ENCODE results near the gene STK10. TPM values are rescaled to one million over a fixed set of nuclear protein-coding genes. Genes with fewer than 3 reads are reported as not detected.

STK10 gene
- total and polyA plus RNA-seq, 2 of the 8 experiments (the other 6 are each of a cell fraction or from before 2014, with no cell fraction given), result 10.5 to 21.4 TPM

DNA sequence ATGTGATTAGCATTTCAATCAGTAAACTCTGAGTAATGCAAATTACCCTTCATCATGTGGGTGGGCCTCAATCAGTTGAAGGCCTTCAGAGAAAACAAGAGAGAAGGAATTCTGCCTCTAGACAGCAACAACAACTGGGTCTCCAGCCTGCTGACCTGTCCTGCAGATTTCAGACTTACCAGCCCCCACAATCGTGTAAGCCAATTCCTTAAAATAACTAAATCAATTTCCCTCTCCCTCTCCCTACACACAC is 139.9 kb downstream of the STK10 start (continued):
- TF ChIP-seq, protein P1, sequence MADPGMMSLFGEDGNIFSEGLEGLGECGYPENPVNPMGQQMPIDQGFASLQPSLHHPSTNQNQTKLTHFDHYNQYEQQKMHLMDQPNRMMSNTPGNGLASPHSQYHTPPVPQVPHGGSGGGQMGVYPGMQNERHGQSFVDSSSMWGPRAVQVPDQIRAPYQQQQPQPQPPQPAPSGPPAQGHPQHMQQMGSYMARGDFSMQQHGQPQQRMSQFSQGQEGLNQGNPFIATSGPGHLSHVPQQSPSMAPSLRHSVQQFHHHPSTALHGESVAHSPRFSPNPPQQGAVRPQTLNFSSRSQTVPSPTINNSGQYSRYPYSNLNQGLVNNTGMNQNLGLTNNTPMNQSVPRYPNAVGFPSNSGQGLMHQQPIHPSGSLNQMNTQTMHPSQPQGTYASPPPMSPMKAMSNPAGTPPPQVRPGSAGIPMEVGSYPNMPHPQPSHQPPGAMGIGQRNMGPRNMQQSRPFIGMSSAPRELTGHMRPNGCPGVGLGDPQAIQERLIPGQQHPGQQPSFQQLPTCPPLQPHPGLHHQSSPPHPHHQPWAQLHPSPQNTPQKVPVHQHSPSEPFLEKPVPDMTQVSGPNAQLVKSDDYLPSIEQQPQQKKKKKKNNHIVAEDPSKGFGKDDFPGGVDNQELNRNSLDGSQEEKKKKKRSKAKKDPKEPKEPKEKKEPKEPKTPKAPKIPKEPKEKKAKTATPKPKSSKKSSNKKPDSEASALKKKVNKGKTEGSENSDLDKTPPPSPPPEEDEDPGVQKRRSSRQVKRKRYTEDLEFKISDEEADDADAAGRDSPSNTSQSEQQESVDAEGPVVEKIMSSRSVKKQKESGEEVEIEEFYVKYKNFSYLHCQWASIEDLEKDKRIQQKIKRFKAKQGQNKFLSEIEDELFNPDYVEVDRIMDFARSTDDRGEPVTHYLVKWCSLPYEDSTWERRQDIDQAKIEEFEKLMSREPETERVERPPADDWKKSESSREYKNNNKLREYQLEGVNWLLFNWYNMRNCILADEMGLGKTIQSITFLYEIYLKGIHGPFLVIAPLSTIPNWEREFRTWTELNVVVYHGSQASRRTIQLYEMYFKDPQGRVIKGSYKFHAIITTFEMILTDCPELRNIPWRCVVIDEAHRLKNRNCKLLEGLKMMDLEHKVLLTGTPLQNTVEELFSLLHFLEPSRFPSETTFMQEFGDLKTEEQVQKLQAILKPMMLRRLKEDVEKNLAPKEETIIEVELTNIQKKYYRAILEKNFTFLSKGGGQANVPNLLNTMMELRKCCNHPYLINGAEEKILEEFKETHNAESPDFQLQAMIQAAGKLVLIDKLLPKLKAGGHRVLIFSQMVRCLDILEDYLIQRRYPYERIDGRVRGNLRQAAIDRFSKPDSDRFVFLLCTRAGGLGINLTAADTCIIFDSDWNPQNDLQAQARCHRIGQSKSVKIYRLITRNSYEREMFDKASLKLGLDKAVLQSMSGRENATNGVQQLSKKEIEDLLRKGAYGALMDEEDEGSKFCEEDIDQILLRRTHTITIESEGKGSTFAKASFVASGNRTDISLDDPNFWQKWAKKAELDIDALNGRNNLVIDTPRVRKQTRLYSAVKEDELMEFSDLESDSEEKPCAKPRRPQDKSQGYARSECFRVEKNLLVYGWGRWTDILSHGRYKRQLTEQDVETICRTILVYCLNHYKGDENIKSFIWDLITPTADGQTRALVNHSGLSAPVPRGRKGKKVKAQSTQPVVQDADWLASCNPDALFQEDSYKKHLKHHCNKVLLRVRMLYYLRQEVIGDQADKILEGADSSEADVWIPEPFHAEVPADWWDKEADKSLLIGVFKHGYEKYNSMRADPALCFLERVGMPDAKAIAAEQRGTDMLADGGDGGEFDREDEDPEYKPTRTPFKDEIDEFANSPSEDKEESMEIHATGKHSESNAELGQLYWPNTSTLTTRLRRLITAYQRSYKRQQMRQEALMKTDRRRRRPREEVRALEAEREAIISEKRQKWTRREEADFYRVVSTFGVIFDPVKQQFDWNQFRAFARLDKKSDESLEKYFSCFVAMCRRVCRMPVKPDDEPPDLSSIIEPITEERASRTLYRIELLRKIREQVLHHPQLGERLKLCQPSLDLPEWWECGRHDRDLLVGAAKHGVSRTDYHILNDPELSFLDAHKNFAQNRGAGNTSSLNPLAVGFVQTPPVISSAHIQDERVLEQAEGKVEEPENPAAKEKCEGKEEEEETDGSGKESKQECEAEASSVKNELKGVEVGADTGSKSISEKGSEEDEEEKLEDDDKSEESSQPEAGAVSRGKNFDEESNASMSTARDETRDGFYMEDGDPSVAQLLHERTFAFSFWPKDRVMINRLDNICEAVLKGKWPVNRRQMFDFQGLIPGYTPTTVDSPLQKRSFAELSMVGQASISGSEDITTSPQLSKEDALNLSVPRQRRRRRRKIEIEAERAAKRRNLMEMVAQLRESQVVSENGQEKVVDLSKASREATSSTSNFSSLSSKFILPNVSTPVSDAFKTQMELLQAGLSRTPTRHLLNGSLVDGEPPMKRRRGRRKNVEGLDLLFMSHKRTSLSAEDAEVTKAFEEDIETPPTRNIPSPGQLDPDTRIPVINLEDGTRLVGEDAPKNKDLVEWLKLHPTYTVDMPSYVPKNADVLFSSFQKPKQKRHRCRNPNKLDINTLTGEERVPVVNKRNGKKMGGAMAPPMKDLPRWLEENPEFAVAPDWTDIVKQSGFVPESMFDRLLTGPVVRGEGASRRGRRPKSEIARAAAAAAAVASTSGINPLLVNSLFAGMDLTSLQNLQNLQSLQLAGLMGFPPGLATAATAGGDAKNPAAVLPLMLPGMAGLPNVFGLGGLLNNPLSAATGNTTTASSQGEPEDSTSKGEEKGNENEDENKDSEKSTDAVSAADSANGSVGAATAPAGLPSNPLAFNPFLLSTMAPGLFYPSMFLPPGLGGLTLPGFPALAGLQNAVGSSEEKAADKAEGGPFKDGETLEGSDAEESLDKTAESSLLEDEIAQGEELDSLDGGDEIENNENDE (IDR thresholded peaks at IDR 0.05; ENCODE audit: insufficient replicate concordance, low read length), result no peak
- no peak for TF ChIP-seq HDAC2 (IDR thresholded peaks at IDR 0.05; ENCODE audit: borderline replicate concordance in 1 of 2, low read depth in 2 of 2, low read length in 2 of 2)
- no peak for TF ChIP-seq POLR2A (IDR thresholded peaks at IDR 0.05; ENCODE audit: control extremely low read depth in 1 of 2, low read depth in 2 of 2, low read length in 2 of 2)

All from H1 (cell line).